HG02981 (cell line): ENCODE measurements around the gene RDX.
A peak's percentile ranks its signal among the peaks of the same experiment; 100 is the strongest.
"Not testable (repeated sequence)": the region's sequence is repeated elsewhere in the genome, so short reads cannot be mapped to it uniquely, and the experiment has no call there.

Experiments
- ATAC-seq: cut with Tn5 transposase; IDR thresholded peaks from one replicate; pipeline ENCODE4 v1.9.1; 2021; ENCODE audit warnings: mild to moderate bottlenecking, moderate library complexity; ENCODE audit not compliant: unreplicated experiment

Gene RDX

GRCh38 chr11:110200836-110201235, 95.6 kb downstream of the RDX start:
- no peak for ATAC-seq

- ATAC-seq: no peak
These were observed 96.2 kb downstream of the RDX start for GRCh38 chr11:110200241-110200640.

DNA sequence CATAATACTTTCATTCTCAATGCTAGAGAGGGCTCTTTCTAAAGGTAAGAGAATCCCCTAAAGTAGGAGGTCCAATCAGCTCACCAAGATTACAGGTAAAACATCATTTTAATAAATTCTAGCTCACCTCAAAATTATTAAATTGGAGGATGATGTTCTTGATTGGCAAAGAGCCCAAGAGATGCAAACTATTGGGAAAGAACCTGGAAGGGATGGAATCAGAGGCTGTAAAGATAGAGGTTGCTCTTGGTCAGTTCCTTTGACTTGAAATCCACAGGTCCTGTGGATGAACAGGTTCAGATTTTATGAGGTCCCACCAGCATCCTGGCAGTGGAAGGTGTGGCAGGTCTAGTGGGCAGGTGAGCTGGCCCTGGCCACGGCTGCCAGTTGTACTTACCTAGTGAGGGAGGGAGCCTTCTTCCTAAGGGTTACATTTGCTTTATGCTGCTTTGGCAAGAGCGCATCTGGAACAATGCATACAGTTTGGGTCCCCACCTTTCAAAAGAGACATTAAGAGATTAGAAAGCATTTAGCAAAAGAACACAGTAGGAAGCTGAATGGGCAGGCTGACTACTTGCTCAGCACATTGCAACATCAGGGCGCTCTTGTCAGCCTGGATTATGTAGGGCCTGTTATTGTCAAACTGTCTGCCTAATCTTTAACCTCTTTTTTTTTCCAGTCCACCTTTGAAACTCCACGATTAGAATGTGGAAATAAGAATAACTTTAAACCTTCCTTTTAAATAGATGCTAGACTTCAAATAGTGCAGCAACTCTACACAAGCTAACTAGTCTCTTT, 97.0 kb downstream of the RDX start:
- ATAC-seq: no peak

- no peak for ATAC-seq
These were observed 98.2 kb downstream of the RDX start for GRCh38 chr11:110198031-110198729.

- no peak for ATAC-seq
These were observed 99.5 kb downstream of the RDX start for GRCh38 chr11:110196884-110197420.

- no peak for ATAC-seq
These were observed 100.1 kb downstream of the RDX start for GRCh38 chr11:110196241-110196754.

GRCh38 chr11:110194211-110194766, 102.1 kb downstream of the RDX start:
- not testable (repeated sequence) for ATAC-seq

DNA sequence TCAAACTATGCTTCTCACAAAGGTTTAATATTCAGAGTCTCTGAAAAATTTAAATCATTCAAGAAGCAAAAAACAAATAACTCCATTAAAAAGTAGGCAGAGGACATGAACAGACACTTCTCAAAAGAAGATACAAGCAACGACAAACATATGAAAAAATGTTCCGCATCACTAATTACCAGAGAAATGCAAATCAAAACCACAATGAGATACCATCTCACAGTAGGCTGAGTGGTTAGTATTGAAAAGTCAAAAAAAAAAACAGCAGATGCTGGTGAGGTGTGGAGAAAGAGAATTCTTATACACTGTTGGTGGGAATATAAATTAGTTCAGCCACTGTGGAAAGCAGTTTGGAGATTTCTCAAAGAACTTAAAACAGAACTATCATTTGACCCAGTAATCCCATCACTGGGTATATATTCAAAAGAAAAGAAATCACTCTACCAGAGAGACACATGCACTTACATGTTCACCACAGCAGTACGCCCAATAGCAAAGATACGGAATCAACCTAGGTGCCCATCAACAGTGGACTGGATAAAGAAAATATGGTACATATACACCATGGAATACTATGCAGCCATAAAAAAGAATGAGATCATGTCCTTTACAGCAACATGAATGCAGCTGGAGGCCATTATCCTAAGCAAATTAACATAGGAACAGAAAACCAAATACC, 103.7 kb downstream of the RDX start:
- peak; percentile 78 for ATAC-seq

- no peak for ATAC-seq
These were observed 105.5 kb downstream of the RDX start for GRCh38 chr11:110190885-110191284.

- ATAC-seq: no peak
These were observed 108.7 kb downstream of the RDX start for GRCh38 chr11:110187731-110188130.

- ATAC-seq: no peak
These were observed 109.5 kb downstream of the RDX start for GRCh38 chr11:110186867-110187266.

DNA sequence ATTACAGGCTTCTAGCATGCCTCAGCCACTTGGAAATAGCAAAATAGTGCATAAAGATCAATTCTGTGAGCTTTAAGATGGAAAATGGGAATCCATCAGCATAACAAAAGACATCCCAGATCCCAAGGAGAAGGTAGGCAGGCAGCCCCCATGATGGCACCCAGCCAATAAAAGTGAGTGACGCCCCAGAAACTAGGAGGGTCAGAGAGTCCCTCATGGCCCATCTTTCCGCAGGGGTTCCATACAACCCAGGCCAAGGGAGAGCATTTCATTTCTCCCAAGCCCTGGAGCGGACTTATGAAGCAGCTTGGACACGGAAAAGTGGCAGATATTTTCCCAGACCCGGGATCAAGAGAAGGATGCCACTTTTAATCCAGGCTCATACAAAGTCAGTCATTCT, 110.0 kb downstream of the RDX start:
- ATAC-seq: no peak

GRCh38 chr11:110185599-110185998, 110.8 kb downstream of the RDX start:
- no peak for ATAC-seq

- ATAC-seq: no peak
These were observed 111.3 kb downstream of the RDX start for GRCh38 chr11:110185121-110185591.

- ATAC-seq: no peak
These were observed 112.0 kb downstream of the RDX start for GRCh38 chr11:110184456-110184855.

DNA sequence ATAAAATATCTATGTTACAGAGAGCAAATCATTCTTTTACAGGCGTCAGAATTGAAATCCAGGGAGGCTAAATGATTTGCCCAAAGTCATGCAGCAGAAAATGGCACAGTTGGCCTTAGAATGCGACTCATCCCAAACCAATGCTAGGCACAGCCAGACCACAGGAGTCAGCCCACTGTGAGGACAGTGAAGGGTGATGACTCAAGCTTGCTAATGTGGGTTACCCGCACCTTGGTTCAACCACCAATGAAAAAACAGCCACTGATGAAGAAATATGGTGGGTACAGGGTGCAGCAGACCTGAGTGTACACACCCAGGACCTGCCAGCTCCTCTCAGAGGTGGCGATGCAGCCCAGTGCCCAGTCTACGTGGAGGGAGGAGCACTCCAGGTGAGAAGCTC, 113.5 kb downstream of the RDX start:
- no peak for ATAC-seq

- ATAC-seq: no peak
These were observed 117.3 kb downstream of the RDX start for GRCh38 chr11:110179064-110179463.

DNA sequence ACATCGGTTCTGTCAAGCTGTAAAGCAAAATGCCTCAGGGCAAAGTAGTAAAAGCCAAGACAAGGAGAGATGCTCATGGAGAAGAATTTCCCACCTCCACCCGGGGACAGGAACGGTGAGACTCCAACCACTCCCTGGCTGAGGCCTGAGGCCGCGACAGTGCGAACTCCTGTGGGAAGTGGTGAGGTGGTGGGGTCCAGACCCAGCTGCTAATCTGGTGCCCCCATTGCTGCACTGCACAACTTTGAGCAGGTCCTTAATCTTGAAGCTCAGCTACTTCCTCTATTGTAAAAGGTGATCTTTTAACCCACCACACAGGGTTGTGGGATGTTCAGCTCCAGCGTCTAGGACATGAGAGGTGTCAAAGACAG, 119.3 kb downstream of the RDX start:
- ATAC-seq: no peak

- ATAC-seq: no peak
These were observed 119.9 kb downstream of the RDX start for GRCh38 chr11:110176366-110177085.

DNA sequence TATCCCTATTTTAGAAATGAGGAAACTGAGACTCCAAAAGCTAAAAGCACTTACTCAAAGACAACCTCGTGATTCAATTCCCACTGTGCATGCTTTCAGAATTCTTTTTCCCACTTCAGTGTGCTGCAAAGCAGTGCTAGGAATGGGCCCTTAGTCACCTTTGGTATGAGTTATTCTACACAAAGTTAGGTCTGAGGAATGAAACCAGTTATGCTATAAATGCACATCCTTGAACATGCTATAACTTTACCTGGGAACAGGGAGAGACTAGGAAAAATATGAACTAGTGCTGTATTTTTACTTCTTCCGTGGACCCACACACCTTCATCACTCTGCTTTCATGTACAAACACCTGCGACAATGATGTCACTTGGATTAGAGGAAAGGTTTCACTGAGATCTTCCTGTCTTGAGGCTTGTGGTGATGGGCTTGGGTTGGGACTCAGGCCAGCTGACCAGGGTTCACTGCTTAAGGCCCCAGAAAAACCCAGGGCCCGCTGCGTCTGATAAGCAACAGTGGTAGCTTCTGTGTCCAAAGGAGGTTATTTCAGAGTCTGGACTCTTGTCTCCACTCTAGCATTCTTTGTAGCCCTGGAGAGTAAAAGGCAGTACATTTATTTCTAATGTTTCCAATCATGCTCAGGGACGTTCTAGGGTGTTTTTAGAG, 121.6 kb downstream of the RDX start:
- no peak for ATAC-seq
